PC-9 (cell line): ENCODE data around the gene CILP. TPM values are rescaled to one million over a fixed set of nuclear protein-coding genes. Genes with fewer than 3 reads are reported as not detected.

Experiments used
- BruUV-seq: library from RNA; stranded (reverse); fragments of 400-500 nt; replicated peaks from 2 replicates; lab custom pipeline; 2021; lab: Mats Ljungman, UMichigan
- CTCF ChIA-PET: fragments of 300-600 bp; sonication (Branson Sonifier 250); formaldehyde crosslinking; loops from one replicate; lab custom pipeline; 2022; ENCODE audit warnings: antibody characterized with exemption; lab: Charles Lee
- POLR2A ChIA-PET: fragments of 300-600 bp; sonication (Branson Sonifier 250); formaldehyde crosslinking; loops from one replicate; lab custom pipeline; 2022; ENCODE audit warnings: antibody characterized with exemption; ENCODE audit not compliant: unreplicated experiment; lab: Charles Lee
- DNase-seq, 2 experiments: peaks; one replicate each; pipeline versions ENCODE4 v3.0.0 to v3.0.0-alpha.2; 2015 to 2022; ENCODE audit warnings: mixed read lengths in 1 of 2
- H2AFZ ChIP-seq: fragments of 200-600 bp; sonication (generic); 2 replicates; pipeline ENCODE4 v1.8.1; 2017; ENCODE audit warnings: antibody characterized with exemption
- H3F3A ChIP-seq: fragments of 200-600 bp; sonication (generic); 2 replicates; pipeline ENCODE4 v1.8.1; 2017; ENCODE audit warnings: antibody characterized with exemption, mild to moderate bottlenecking, low read depth; ENCODE audit not compliant: insufficient read depth
- H3K27ac ChIP-seq: fragments of 200-600 bp; sonication (generic); 2 replicates; pipeline ENCODE4 v1.6.1; 2016; ENCODE audit warnings: mixed run types
- H3K27me3 ChIP-seq: fragments of 200-600 bp; sonication (generic); 2 replicates; pipeline ENCODE4 v1.6.1; 2016; ENCODE audit warnings: low read depth, mixed run types; ENCODE audit not compliant: insufficient read depth
- H3K36me3 ChIP-seq: fragments of 200-600 bp; sonication (generic); 2 replicates; pipeline ENCODE4 v1.6.1; 2016; ENCODE audit warnings: low read depth, mixed run types
- H3K4me1 ChIP-seq: fragments of 200-600 bp; sonication (generic); replicated peaks from 2 replicates; pipeline ENCODE4 v1.6.1; 2016; ENCODE audit warnings: mixed run types; ENCODE audit not compliant: insufficient read depth
- H3K4me2 ChIP-seq: fragments of 200-600 bp; sonication (generic); 2 replicates; pipeline ENCODE4 v1.6.1; 2017; ENCODE audit warnings: mixed run types
- H3K4me3 ChIP-seq: fragments of 200-600 bp; sonication (generic); 2 replicates; pipeline ENCODE4 v1.6.1; 2016; ENCODE audit warnings: mixed run types
- H3K79me2 ChIP-seq: fragments of 200-600 bp; sonication (generic); 2 replicates; pipeline ENCODE4 v1.6.1; 2017; ENCODE audit warnings: low read depth, mixed run types
- H3K9me2 ChIP-seq: fragments of 200-600 bp; sonication (generic); 2 replicates; pipeline ENCODE4 v1.8.1; 2017; ENCODE audit warnings: mild to moderate bottlenecking; ENCODE audit not compliant: insufficient read depth
- H3K9me3 ChIP-seq: fragments of 200-600 bp; sonication (generic); 2 replicates; pipeline ENCODE4 v1.8.1; 2016; ENCODE audit warnings: low read depth; ENCODE audit not compliant: insufficient read depth
- H4K20me1 ChIP-seq: fragments of 200-600 bp; sonication (generic); 2 replicates; pipeline ENCODE4 v1.8.1; 2017; ENCODE audit not compliant: insufficient read depth
- CTCF ChIP-seq: fragments of 200-600 bp; sonication (generic); conservative IDR thresholded peaks from 2 replicates; pipeline ENCODE4 v1.6.1; 2017; ENCODE audit warnings: mixed run types, antibody characterized with exemption, mild to moderate bottlenecking, moderate library complexity
- EZH2 ChIP-seq: fragments of 200-600 bp; sonication (generic); IDR thresholded peaks from 2 replicates; pipeline ENCODE4 v1.8.0; 2017; ENCODE audit warnings: antibody characterized with exemption, low read depth
- intact Hi-C: fragments of 100-400 bp; cut with micrococcal nuclease; formaldehyde crosslinking; loops from one replicate; pipeline ENCODE4 v1.10.0; 2022; ENCODE audit not compliant: unreplicated experiment
- total RNA-seq: library from RNA; stranded (reverse); gene quantifications from 2 replicates; pipeline ENCODE4 v1.2.3, GENCODE V29; 2021

Gene CILP
- total RNA-seq, 1 experiment from 2014 or later: 0.07 TPM

- Histone ChIP-seq H2AFZ (no peak overlapping the region), H3K4me2 (no peak overlapping the region), H3K79me2 (peaks cover 3% of the 10 kb centered on the region; the same call in 1 of the 2 replicates), H3K4me1 (no peaks in the 10 kb centered on the region; the same call in 1 of the 2 replicates), H3K9me2 (no peaks in the 10 kb centered on the region), H3K27ac (no peak overlapping the region), H3K36me3 (peaks cover 6% of the 10 kb centered on the region; the same call in 1 of the 2 replicates), H4K20me1 (peaks cover 10% of the 10 kb centered on the region; the same call in 1 of the 2 replicates), H3F3A (peaks cover 3% of the 10 kb centered on the region; the same call in 1 of the 2 replicates), H3K4me3 (no peak overlapping the region), H3K27me3 (no peaks in the 10 kb centered on the region), H3K9me3 (no peaks in the 10 kb centered on the region)
- BruUV-seq: no TSS peak
- ChIA-PET CTCF (no interaction called here), POLR2A (no interaction called here)
- intact Hi-C loops: no loop called here
- no peak for DNase-seq
- TF ChIP-seq EZH2: no peak
- TF ChIP-seq CTCF: no peak
Observed at GRCh38 chr15:65175511-65175910, 35.8 kb downstream of the CILP start.

DNA sequence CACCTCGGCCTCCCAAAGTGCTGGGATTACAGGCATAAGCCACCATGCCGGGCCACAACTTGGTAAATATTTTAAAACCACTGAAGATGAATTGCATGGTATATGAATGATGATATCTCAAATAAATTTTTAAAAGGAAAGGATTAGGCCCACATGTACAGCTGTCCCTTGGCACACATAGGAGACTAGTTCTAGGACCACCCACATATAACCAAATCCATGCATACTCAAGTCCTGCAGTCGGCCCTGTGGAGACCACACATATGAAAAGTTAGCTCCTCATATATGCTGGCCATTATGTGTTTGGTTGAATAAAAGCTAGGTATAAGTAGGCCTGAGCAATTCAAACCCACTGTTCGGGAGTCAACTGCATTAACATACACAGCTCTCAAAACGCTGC lies 36.8 kb downstream of the CILP start:
- Histone ChIP-seq H2AFZ (no peak overlapping the region), H3K27me3 (no peaks in the 10 kb centered on the region), H3K9me2 (no peaks in the 10 kb centered on the region), H3K4me3 (no peak overlapping the region), H3K36me3 (peaks cover 4% of the 10 kb centered on the region; the same call in 1 of the 2 replicates), H3K79me2 (peaks cover 3% of the 10 kb centered on the region; the same call in 1 of the 2 replicates), H3K4me1 (no peaks in the 10 kb centered on the region; the same call in 1 of the 2 replicates), H3K27ac (no peak overlapping the region), H3F3A (peaks cover 3% of the 10 kb centered on the region; the same call in 1 of the 2 replicates), H3K9me3 (no peaks in the 10 kb centered on the region), H4K20me1 (peaks cover 4% of the 10 kb centered on the region; the same call in 1 of the 2 replicates), H3K4me2 (no peak overlapping the region)
- ChIA-PET POLR2A (no interaction called here), CTCF (no interaction called here)
- TF ChIP-seq CTCF: no peak
- TF ChIP-seq EZH2: no peak
- no TSS peak for BruUV-seq
- intact Hi-C loops: no loop called here
- no peak for DNase-seq

- Histone ChIP-seq H3K4me1 (no peaks in the 10 kb centered on the region; the same call in 1 of the 2 replicates), H3K9me3 (no peaks in the 10 kb centered on the region), H3K27ac (no peak overlapping the region), H3K27me3 (no peaks in the 10 kb centered on the region), H3K4me3 (no peak overlapping the region), H3K36me3 (no peaks in the 10 kb centered on the region), H3K4me2 (no peak overlapping the region), H4K20me1 (no peaks in the 10 kb centered on the region), H2AFZ (no peak overlapping the region), H3F3A (peaks cover 3% of the 10 kb centered on the region; the same call in 1 of the 2 replicates), H3K79me2 (no peaks in the 10 kb centered on the region), H3K9me2 (no peaks in the 10 kb centered on the region)
- CTCF ChIA-PET: no interaction called here
- intact Hi-C loops: no loop called here
- DNase-seq: no peak
- BruUV-seq: no TSS peak
- POLR2A ChIA-PET: no interaction called here
- TF ChIP-seq EZH2: no peak
- TF ChIP-seq CTCF: no peak
Observed at GRCh38 chr15:65172531-65172930, 38.7 kb downstream of the CILP start.
